Breast epithelium (tissue), 4 donors: ENCODE data around the gene LRFN3. TPM values are rescaled to one million over a fixed set of nuclear protein-coding genes. Genes with fewer than 3 reads are reported as not detected.

Experiments used
- DNase-seq, 2 donors: peaks; one replicate each; pipeline ENCODE4 v3.0.0-alpha.2; 2019; ENCODE audit warnings: low spot score in 2 of 2
- H3K27ac ChIP-seq, 2 donors: fragments of 200-600 bp; sonication (generic) in 1 of 2; one replicate each; pipeline ENCODE4 v1.5.1; 2016 to 2019; ENCODE audit warnings: mild to moderate bottlenecking in 1 of 2
- H3K27me3 ChIP-seq, 2 donors: fragments of 200-600 bp; sonication (generic) in 1 of 2; one replicate each; pipeline versions ENCODE4 v1.5.1 to v1.6.0; 2017 to 2019; ENCODE audit warnings: control low read depth in 1 of 2, mild to moderate bottlenecking in 1 of 2
- H3K36me3 ChIP-seq: fragments of 200-600 bp; one replicate; pipeline ENCODE4 v1.5.1; 2019
- H3K4me1 ChIP-seq, 2 donors: fragments of 200-600 bp; sonication (generic); one replicate each; pipeline ENCODE4 v1.5.1; 2016 to 2019; ENCODE audit warnings: control low read depth in 1 of 2
- H3K4me3 ChIP-seq, 3 donors: fragments of 200-600 bp; sonication (generic); 1 replicate in 2 of 3; 2 replicates in 1 of 3; pipeline ENCODE4 v1.5.1; 2016 to 2019; ENCODE audit warnings: mild to moderate bottlenecking in 3 of 3, moderate library complexity in 2 of 3
- H3K9me3 ChIP-seq, 2 donors: fragments of 200-600 bp; sonication (generic) in 1 of 2; one replicate each; pipeline ENCODE4 v1.5.1; 2016 to 2019; ENCODE audit warnings: control low read depth in 1 of 2
- CTCF ChIP-seq, 3 donors: fragments of 450-650 bp; IDR thresholded peaks; one replicate each; pipeline ENCODE4 v1.5.1; 2016 to 2017; ENCODE audit warnings: antibody characterized with exemption in 3 of 3, mild to moderate bottlenecking in 3 of 3, moderate library complexity in 3 of 3
- POLR2A ChIP-seq: fragments of 450-650 bp; IDR thresholded peaks from one replicate; pipeline ENCODE4 v1.6.1; 2016; ENCODE audit warnings: antibody characterized with exemption, mild to moderate bottlenecking, moderate library complexity
- POLR2AphosphoS5 ChIP-seq, 3 donors: sonication (generic); formaldehyde crosslinking; IDR thresholded peaks; one replicate each; pipeline ENCODE4 v1.6.1; 2017; ENCODE audit warnings: antibody characterized with exemption in 3 of 3
- intact Hi-C: fragments of 100-400 bp; cut with DNase I; formaldehyde crosslinking; loops from one replicate; pipeline ENCODE4 v1.15.1; 2023; ENCODE audit warnings: low total_unique reads
- total RNA-seq, 3 donors: library from RNA; depleted of rRNA; stranded (reverse); fragments of >200 nt; gene quantifications; one replicate each; pipeline ENCODE4 v1.1.0, GENCODE V29; 2016

LRFN3 gene
- total RNA-seq, 3 donors from 2014 or later = 5.2 to 6.7 (median 5.4) TPM

GRCh38 chr19:35911173-35911572, 25.0 kb upstream of the LRFN3 start:
- H3K27me3 ChIP-seq = no peaks in the 10 kb centered on the region
- no peaks in the 10 kb centered on the region for H3K36me3 ChIP-seq
- no peaks in the 10 kb centered on the region for H3K4me1 ChIP-seq
- DNase-seq = no peak
- no peak overlapping the region for H3K4me3 ChIP-seq
- intact Hi-C loops = no loop called here
- peak overlapping the region in 1 of 2 donors; percentile 38 for H3K27ac ChIP-seq
- TF ChIP-seq CTCF (IDR thresholded peaks at IDR 0.05) (no peak), POLR2A (no peak), POLR2AphosphoS5 (IDR thresholded peaks at IDR 0.05) (no peak)
- no peaks in the 10 kb centered on the region for H3K9me3 ChIP-seq

DNA sequence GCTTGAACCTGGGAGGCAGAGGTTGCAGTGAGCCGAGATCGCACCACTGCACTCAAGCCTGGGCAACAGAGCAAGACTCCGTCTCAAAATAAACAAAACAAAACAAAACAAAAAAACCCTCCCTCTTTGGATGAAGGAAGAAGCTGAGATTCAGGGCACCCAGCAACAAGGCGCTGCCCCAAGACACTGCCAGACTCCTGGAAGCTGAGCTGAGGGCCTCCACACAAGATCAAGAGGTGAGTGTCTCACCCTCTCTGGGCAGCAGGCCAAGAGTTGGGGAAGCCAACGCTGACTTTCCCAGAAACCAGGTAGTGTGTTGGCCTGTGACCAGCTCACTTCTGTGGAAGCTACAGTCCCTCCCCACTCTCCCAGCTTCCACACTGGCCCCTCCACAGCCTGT, 24.4 kb upstream of the LRFN3 start:
- H3K27ac ChIP-seq = peak overlapping the region in 1 of 2 donors; percentile 38

DNA sequence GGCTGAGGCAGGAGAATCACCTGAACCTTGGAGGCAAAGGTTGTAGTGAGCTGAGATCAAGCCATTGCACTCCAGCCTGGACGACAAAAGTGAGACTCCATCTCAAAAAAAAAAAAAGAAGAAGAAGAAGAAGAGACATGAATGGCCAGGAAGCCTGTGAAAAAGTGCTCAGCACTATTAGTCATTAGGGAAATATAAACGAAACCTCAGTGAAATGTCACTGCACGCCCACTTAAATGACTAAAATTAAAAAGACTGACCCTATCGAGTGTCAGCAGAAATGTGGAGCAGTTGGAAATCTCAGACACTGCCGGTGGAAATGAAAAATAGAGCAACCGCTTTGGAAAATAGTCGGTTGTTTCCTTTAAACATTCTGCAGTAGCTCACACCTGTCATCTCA, 22.6 kb upstream of the LRFN3 start:
- Histone ChIP-seq H3K9me3 (no peaks in the 10 kb centered on the region), H3K36me3 (no peaks in the 10 kb centered on the region), H3K27ac (no peak overlapping the region), H3K4me3 (no peak overlapping the region), H3K27me3 (no peaks in the 10 kb centered on the region), H3K4me1 (no peaks in the 10 kb centered on the region)
- intact Hi-C loops = no loop called here
- DNase-seq = no peak
- TF ChIP-seq POLR2AphosphoS5 (IDR thresholded peaks at IDR 0.05) (no peak), CTCF (IDR thresholded peaks at IDR 0.05) (no peak), POLR2A (no peak)

More for the DNA sequence above, 24.4 kb upstream of the LRFN3 start:
- Histone ChIP-seq H3K4me3 (no peak overlapping the region), H3K9me3 (no peaks in the 10 kb centered on the region), H3K27me3 (no peaks in the 10 kb centered on the region), H3K36me3 (no peaks in the 10 kb centered on the region), H3K4me1 (no peaks in the 10 kb centered on the region)
- intact Hi-C loops = no loop called here
- TF ChIP-seq POLR2AphosphoS5 (IDR thresholded peaks at IDR 0.05) = no peak
- no peak for TF ChIP-seq CTCF (IDR thresholded peaks at IDR 0.05)
- TF ChIP-seq POLR2A = no peak
- peak in 1 of 2 donors; percentile 75 for DNase-seq

DNA sequence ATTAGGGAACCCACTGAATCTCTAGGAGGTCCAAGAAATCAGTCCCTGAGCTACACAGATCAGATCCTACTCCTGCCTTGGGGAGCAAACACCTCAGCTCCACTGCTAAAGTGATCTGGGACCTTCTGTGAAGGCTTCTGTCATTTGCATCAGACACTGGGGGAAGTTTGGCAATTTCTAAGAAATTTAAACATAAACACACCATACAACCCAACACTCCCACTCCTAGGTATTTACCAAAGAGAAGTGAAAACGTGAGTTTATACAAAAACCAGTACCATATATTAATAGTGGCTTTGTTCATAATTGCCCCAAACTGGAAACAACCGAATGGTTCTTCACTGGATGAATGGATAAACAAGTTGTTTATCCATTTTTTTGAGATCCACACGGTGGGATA, 20.7 kb upstream of the LRFN3 start:
- no peaks in the 10 kb centered on the region for H3K4me1 ChIP-seq
- intact Hi-C loops = no loop called here
- no peaks in the 10 kb centered on the region for H3K36me3 ChIP-seq
- no peak for TF ChIP-seq POLR2A
- TF ChIP-seq CTCF (IDR thresholded peaks at IDR 0.05) = no peak
- no peak for TF ChIP-seq POLR2AphosphoS5 (IDR thresholded peaks at IDR 0.05)
- no peaks in the 10 kb centered on the region for H3K9me3 ChIP-seq
- H3K4me3 ChIP-seq = no peak overlapping the region
- no peaks in the 10 kb centered on the region for H3K27me3 ChIP-seq
- H3K27ac ChIP-seq = no peak overlapping the region
- DNase-seq = no peak

DNA sequence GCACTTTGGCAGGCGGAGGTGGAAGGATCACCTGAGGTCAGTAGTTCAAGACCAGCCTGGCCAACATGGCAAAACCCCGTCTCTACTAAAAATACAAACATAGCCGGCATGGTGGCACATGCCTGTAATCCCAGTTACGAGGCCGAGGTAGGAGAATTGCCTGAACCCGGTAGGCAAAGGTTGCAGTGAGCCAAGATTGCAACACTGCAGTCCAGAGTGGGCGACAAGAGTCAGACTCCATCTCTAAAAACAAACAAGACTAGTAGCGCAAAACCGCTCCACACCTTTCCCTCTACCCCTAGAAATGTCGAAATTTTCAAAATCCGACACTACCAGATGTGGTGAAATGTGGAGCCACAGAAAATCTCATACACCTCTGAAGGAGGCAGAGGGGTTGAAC, 16.9 kb upstream of the LRFN3 start:
- TF ChIP-seq POLR2AphosphoS5 (IDR thresholded peaks at IDR 0.05) (no peak), POLR2A (no peak), CTCF (IDR thresholded peaks at IDR 0.05) (no peak)
- Histone ChIP-seq H3K36me3 (no peaks in the 10 kb centered on the region), H3K4me3 (no peak overlapping the region), H3K27me3 (peaks cover 0 to 6% of the 10 kb centered on the region in 2 donors), H3K27ac (no peak overlapping the region), H3K4me1 (no peaks in the 10 kb centered on the region), H3K9me3 (no peaks in the 10 kb centered on the region)
- intact Hi-C loops = no loop called here
- DNase-seq = no peak
